BLaER1 treated with 17β-estradiol and CSF1 and Interleukin-3, amounts not matched to agents 10 nM and 100 nM (cell line): ENCODE measurements around the gene LRRC75A.

Source experiments
- H3K27ac ChIP-seq, 11 experiments: shearing (Covaris generic); formaldehyde crosslinking; 2 replicates each; pipeline ENCODE4 v1.8.1; 2022
- H3K27me3 ChIP-seq, 11 experiments: shearing (Covaris generic); formaldehyde crosslinking; 2 replicates each; pipeline ENCODE4 v1.8.1; 2022
- H3K36me3 ChIP-seq, 11 experiments: shearing (Covaris generic); formaldehyde crosslinking; 2 replicates each; pipeline ENCODE4 v1.8.1; 2022
- H3K4me1 ChIP-seq, 10 experiments: shearing (Covaris generic); formaldehyde crosslinking; 2 replicates each; pipeline ENCODE4 v1.8.1; 2022
- H3K4me2 ChIP-seq, 11 experiments: shearing (Covaris generic); formaldehyde crosslinking; 2 replicates each; pipeline ENCODE4 v1.8.1; 2022
- H3K4me3 ChIP-seq, 10 experiments: shearing (Covaris generic); formaldehyde crosslinking; 2 replicates each; pipeline ENCODE4 v1.8.1; 2022
- H3K9ac ChIP-seq, 11 experiments: shearing (Covaris generic); formaldehyde crosslinking; 2 replicates each; pipeline ENCODE4 v1.8.1; 2022
- H3K9me3 ChIP-seq, 11 experiments: shearing (Covaris generic); formaldehyde crosslinking; replicated peaks in 1 of 11; 2 replicates each; pipeline ENCODE4 v1.8.1; 2022
- H4K20me1 ChIP-seq, 11 experiments: shearing (Covaris generic); formaldehyde crosslinking; 2 replicates each; pipeline ENCODE4 v1.8.1; 2022
- Cebpa-rat ChIP-seq, 11 experiments: shearing (Covaris generic); IDR thresholded peaks; 2 replicates each; pipeline ENCODE4 v1.8.1; 2022

Gene LRRC75A

DNA sequence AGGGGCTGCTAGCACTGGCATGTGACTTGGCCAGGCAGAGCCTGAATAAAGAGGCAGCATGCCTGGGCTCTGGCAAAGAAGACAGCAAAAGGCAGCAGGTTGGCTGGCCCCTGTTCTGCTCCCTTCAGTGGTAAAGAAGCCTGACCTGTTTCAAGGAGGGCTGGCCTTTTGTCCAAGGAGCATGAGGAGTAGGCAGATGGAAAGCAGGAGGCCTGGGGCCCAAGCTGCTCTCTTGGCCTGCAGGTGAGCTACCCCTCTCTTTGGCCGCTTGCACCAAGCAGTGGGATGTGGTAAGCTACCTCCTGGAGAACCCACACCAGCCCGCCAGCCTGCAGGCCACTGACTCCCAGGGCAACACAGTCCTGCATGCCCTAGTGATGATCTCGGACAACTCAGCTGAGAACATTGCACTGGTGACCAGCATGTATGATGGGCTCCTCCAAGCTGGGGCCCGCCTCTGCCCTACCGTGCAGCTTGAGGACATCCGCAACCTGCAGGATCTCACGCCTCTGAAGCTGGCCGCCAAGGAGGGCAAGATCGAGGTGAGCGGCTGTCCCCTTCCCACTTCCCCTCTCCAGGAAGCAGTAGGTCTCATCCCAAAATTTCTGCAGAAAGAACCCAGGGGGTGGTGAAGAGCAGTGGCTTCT lies 68.6 kb downstream of the LRRC75A start:
- Histone ChIP-seq H4K20me1 (peaks cover 3 to 97% (median 37%) of the 10 kb centered on the region in 11 experiments; a peak in 18 of 22 replicates), H3K27ac (no peak overlapping the region), H3K36me3 (peaks cover 9 to 93% (median 39%) of the 10 kb centered on the region in 11 experiments; a peak in 21 of 22 replicates), H3K27me3 (peaks cover 0 to 3% (median 0%) of the 10 kb centered on the region in 11 experiments; a peak in 1 of 22 replicates), H3K9ac (no peak overlapping the region), H3K9me3 (no peaks in the 10 kb centered on the region), H3K4me3 (no peak overlapping the region), H3K4me1 (peaks cover 26 to 39% (median 27%) of the 10 kb centered on the region in 10 experiments), H3K4me2 (no peak overlapping the region)
- TF ChIP-seq Cebpa-rat (IDR thresholded peaks at IDR 0.05), result no peak

GRCh38 chr17:16422416-16422815 lies 69.6 kb downstream of the LRRC75A start:
- H3K36me3 ChIP-seq, result peaks cover 9 to 93% (median 43%) of the 10 kb centered on the region in 11 experiments; a peak in 21 of 22 replicates
- H3K27me3 ChIP-seq, result peaks cover 0 to 3% (median 0%) of the 10 kb centered on the region in 11 experiments; a peak in 1 of 22 replicates
- H3K4me1 ChIP-seq, result peaks cover 34 to 42% (median 36%) of the 10 kb centered on the region in 10 experiments
- peaks cover 3 to 97% (median 40%) of the 10 kb centered on the region in 11 experiments; a peak in 18 of 22 replicates for H4K20me1 ChIP-seq
- H3K4me2 ChIP-seq, result no peak overlapping the region
- no peak overlapping the region for H3K9ac ChIP-seq
- H3K4me3 ChIP-seq, result no peak overlapping the region
- no peaks in the 10 kb centered on the region for H3K9me3 ChIP-seq
- no peak overlapping the region for H3K27ac ChIP-seq
- no peak for TF ChIP-seq Cebpa-rat (IDR thresholded peaks at IDR 0.05)

DNA sequence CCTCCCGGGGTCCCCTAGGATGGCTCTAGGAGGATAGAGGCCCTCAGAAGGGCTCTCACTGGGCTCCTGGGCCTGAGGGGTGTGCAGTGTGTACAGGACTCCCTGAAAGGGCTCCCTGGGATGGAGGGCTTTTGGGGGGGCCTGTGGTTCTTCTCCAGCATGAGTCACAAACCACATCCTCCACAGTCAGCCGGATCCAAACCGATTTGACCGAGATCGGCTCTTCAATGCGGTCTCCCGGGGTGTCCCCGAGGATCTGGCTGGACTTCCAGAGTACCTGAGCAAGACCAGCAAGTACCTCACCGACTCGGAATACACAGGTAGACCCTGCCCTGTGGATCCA lies 72.1 kb downstream of the LRRC75A start:
- TF ChIP-seq Cebpa-rat (IDR thresholded peaks at IDR 0.05), result no peak
- H3K27ac ChIP-seq, result peak overlapping the region in 10 of 11 experiments; percentile 50 to 96 (median 86); a peak in 18 of 22 replicates
- H3K27me3 ChIP-seq, result peaks cover 0 to 3% (median 0%) of the 10 kb centered on the region in 11 experiments; a peak in 1 of 22 replicates
- peak overlapping the region in 8 of 10 experiments; percentile 17 to 91 (median 43); a peak in 12 of 20 replicates for H3K4me3 ChIP-seq
- H3K36me3 ChIP-seq, result peaks cover 9 to 71% (median 34%) of the 10 kb centered on the region in 11 experiments; a peak in 19 of 22 replicates
- peaks cover 50 to 61% (median 57%) of the 10 kb centered on the region in 10 experiments for H3K4me1 ChIP-seq
- peak overlapping the region; percentile 91 to 99 (median 98) for H3K4me2 ChIP-seq
- peak overlapping the region in 10 of 11 experiments; percentile 20 to 67 (median 48); a peak in 17 of 22 replicates for H3K9ac ChIP-seq
- peaks cover 3 to 78% (median 33%) of the 10 kb centered on the region in 11 experiments; a peak in 18 of 22 replicates for H4K20me1 ChIP-seq
- no peaks in the 10 kb centered on the region for H3K9me3 ChIP-seq

DNA sequence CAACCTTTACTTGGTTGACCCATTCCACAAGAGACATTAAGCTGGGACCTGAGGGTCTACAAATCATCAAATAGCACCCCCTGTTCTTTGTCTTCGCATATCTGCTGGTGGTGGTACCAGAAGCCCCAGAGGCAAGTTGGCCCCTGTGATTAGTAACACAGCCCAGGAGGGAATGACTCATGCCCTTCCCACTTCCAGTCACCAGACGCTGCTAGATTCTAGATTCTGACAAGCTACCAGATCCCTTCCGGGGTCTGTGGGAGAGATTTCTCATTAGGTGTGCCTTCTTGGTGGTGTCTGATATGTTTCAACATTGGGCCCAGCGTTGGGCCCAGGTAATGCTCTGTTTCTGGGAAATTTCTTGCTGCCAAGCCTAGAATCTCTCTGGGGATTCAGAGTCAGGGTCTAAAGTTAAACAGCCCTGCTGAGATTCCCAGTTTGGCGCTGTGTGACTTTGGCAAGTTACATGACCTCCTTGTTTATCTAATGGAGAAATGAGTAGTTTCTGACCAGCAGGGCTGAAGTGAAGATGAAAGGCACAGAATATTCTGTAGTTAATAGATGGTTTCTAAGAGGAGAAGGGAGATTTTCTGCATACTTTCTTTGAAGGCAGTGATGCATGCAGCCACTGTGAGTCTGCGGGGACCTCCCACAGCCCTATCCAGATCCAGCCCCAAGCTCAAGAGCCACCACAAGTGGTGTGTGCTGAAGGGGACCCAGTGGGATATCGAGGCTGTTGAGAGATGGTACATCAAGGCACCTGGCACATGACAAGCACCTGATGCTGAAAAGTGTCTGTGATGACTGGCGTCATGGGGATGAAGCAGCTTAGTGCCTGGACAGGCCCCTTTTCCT lies 72.7 kb downstream of the LRRC75A start:
- peak overlapping the region; percentile 91 to 99 (median 98) for H3K4me2 ChIP-seq
- TF ChIP-seq Cebpa-rat (IDR thresholded peaks at IDR 0.05), result no peak
- H3K27me3 ChIP-seq, result peaks cover 0 to 3% (median 0%) of the 10 kb centered on the region in 11 experiments; a peak in 1 of 22 replicates
- H3K9ac ChIP-seq, result peak overlapping the region in 10 of 11 experiments; percentile 20 to 67 (median 48); a peak in 19 of 22 replicates
- H4K20me1 ChIP-seq, result peaks cover 3 to 76% (median 33%) of the 10 kb centered on the region in 11 experiments; a peak in 18 of 22 replicates
- H3K36me3 ChIP-seq, result peaks cover 9 to 67% (median 34%) of the 10 kb centered on the region in 11 experiments; a peak in 19 of 22 replicates
- no peaks in the 10 kb centered on the region for H3K9me3 ChIP-seq
- H3K4me3 ChIP-seq, result peak overlapping the region in 8 of 10 experiments; percentile 17 to 91 (median 43); a peak in 12 of 20 replicates
- H3K27ac ChIP-seq, result peak overlapping the region; percentile 60 to 96 (median 90)
- H3K4me1 ChIP-seq, result peaks cover 53 to 65% (median 62%) of the 10 kb centered on the region in 10 experiments

DNA sequence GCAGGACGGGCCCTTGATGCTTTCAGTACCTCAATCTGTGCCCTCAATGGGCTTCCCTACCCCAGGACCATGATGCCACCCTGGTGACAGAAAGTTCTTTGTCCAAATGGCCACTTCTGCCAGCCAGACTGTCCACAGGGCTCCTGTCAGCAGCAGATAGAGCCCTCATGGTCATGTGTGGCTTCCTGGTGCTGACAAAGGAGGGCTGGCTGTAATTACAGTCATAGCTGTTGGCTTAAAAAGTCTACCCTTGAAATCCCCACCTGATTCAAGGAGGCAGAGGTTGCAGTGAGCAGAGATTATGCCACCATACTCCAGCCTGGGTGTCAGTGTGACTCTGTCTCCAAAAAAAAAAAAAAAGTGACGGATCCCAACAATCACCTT lies 73.3 kb downstream of the LRRC75A start:
- no peaks in the 10 kb centered on the region for H3K9me3 ChIP-seq
- no peak for TF ChIP-seq Cebpa-rat (IDR thresholded peaks at IDR 0.05)
- peaks cover 9 to 61% (median 29%) of the 10 kb centered on the region in 11 experiments; a peak in 19 of 22 replicates for H3K36me3 ChIP-seq
- H4K20me1 ChIP-seq, result peaks cover 3 to 70% (median 33%) of the 10 kb centered on the region in 11 experiments; a peak in 18 of 22 replicates
- H3K27me3 ChIP-seq, result peaks cover 0 to 3% (median 0%) of the 10 kb centered on the region in 11 experiments; a peak in 1 of 22 replicates
- peaks cover 53 to 65% (median 62%) of the 10 kb centered on the region in 10 experiments for H3K4me1 ChIP-seq
- H3K9ac ChIP-seq, result peak overlapping the region in 10 of 11 experiments; percentile 1 to 67 (median 42); a peak in 16 of 22 replicates
- H3K4me3 ChIP-seq, result peak overlapping the region in 5 of 10 experiments; percentile 20 to 91 (median 84); a peak in 10 of 20 replicates
- H3K27ac ChIP-seq, result peak overlapping the region; percentile 60 to 96 (median 90)
- peak overlapping the region; percentile 91 to 99 (median 98) for H3K4me2 ChIP-seq

DNA sequence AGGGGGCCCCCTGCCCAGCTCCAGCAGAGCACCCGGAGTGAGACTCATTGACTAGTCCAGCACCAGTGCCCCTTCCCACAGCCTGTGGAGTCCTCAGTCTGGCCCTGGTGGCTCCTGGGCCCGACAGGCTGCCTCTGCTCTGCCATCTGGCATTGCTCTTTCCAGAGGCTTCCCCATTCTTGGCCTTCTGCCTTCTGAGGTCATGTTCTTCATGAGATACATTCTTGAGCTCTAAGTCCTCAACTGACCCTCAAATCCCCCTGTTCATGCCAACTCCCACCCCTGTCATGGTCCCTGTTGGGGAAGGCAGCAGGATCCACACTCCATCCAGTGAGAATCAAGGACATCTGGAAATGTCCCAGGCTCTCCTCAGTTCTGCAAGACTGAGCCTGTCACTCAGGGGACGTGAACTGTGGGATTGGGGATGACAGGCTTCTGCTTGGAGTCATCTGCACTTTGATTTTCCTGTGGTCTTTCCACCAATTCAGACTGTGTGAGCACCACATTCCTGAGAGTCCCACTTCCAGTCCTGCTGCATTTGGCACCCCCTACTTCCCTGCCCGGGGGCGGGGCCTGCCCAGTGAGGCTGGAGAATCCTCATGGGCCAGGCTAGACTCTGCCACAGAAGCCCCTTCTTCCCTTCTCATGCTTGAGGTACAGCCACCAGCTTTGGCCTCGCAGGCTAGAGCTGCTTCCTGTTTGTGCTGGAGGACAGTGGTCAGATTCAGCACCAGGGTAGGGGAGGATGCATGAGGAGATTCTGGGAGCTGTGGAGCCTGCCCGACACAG lies 73.9 kb downstream of the LRRC75A start:
- no peak for TF ChIP-seq Cebpa-rat (IDR thresholded peaks at IDR 0.05)
- peaks cover 8 to 55% (median 23%) of the 10 kb centered on the region in 11 experiments; a peak in 18 of 22 replicates for H3K36me3 ChIP-seq
- H3K9me3 ChIP-seq, result no peaks in the 10 kb centered on the region
- H3K4me1 ChIP-seq, result peaks cover 53 to 65% (median 62%) of the 10 kb centered on the region in 10 experiments
- H3K27ac ChIP-seq, result peak overlapping the region; percentile 60 to 96 (median 90)
- H3K4me2 ChIP-seq, result peak overlapping the region; percentile 91 to 99 (median 98)
- H3K27me3 ChIP-seq, result peaks cover 0 to 3% (median 0%) of the 10 kb centered on the region in 11 experiments; a peak in 1 of 22 replicates
- peak overlapping the region in 6 of 10 experiments; percentile 2 to 91 (median 54); a peak in 10 of 20 replicates for H3K4me3 ChIP-seq
- peak overlapping the region in 10 of 11 experiments; percentile 1 to 67 (median 42); a peak in 17 of 22 replicates for H3K9ac ChIP-seq
- H4K20me1 ChIP-seq, result peaks cover 3 to 64% (median 29%) of the 10 kb centered on the region in 11 experiments; a peak in 18 of 22 replicates

DNA sequence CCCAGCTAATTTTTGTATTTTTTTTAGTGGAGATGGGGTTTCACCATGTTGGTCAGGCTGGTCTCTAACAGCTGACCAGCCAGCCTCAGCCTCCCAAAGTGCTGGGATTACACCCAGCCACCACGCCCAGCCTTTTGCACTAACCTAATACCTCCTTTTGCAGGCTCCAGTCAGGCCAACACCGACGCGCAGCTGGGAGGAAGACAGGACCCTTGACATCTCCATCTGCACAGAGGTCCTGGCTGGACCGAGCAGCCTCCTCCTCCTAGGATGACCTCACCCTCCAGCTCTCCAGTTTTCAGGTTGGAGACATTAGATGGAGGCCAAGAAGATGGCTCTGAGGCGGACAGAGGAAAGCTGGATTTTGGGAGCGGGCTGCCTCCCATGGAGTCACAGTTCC lies 74.6 kb downstream of the LRRC75A start:
- H3K9ac ChIP-seq, result peak overlapping the region in 5 of 11 experiments; percentile 22 to 90 (median 24); a peak in 5 of 22 replicates
- peaks cover 3 to 57% (median 23%) of the 10 kb centered on the region in 11 experiments; a peak in 18 of 22 replicates for H4K20me1 ChIP-seq
- H3K4me2 ChIP-seq, result peak overlapping the region; percentile 91 to 99 (median 98)
- peaks cover 53 to 65% (median 62%) of the 10 kb centered on the region in 10 experiments for H3K4me1 ChIP-seq
- H3K27me3 ChIP-seq, result no peaks in the 10 kb centered on the region
- peaks cover under 1 to 48% (median 16%) of the 10 kb centered on the region in 11 experiments; a peak in 16 of 22 replicates for H3K36me3 ChIP-seq
- peak overlapping the region in 6 of 10 experiments; percentile 69 to 91 (median 85); a peak in 12 of 20 replicates for H3K4me3 ChIP-seq
- peak overlapping the region; percentile 5 to 96 (median 90); a peak in 17 of 22 replicates for H3K27ac ChIP-seq
- no peak for TF ChIP-seq Cebpa-rat (IDR thresholded peaks at IDR 0.05)
- H3K9me3 ChIP-seq, result no peaks in the 10 kb centered on the region
